Islet precursor cell (in vitro differentiated cells): ENCODE results near the gene TFPT.

Experiments
- DNase-seq: peaks from one replicate; pipeline ENCODE4 v3.0.0-alpha.2; 2018

Gene TFPT

DNA sequence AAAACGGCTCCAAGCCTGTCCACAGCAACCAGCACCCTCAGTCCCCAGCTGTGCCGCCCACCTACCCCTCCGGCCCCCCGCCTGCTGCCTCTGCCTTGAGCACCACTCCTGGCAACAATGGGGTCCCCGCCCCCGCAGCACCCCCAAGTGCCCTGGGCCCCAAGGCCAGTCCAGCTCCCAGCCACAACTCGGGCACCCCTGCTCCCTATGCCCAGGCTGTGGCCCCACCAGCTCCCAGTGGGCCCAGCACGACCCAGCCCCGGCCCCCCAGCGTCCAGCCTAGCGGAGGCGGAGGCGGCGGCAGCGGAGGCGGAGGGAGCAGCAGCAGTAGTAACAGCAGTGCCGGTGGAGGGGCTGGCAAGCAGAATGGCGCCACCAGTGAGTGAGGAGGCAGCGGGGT lies 32.7 kb upstream of the TFPT start:
- no peak for DNase-seq

DNA sequence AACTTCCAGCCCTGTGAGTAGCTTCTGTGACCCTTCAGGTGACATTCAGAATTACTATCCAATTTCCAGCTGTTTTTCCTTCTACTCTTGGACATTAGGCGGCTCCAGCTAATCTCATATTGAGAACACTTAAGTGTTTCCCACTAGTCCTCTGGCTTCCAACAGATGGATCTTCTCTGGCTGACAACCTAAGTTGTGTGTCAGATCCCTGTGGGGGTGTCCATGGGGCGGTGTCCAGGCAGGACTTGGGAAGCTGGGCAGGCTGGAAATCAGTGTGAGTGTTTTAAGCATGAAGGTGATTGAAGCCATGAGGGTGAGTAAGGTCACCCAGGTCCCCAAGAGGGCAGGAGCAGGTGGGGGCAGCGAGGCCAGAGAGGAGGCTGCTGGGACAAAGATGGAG lies 32.2 kb upstream of the TFPT start:
- DNase-seq, result no peak

- no peak for DNase-seq
These were observed 30.2 kb upstream of the TFPT start for GRCh38 chr19:54145541-54146158.

DNA sequence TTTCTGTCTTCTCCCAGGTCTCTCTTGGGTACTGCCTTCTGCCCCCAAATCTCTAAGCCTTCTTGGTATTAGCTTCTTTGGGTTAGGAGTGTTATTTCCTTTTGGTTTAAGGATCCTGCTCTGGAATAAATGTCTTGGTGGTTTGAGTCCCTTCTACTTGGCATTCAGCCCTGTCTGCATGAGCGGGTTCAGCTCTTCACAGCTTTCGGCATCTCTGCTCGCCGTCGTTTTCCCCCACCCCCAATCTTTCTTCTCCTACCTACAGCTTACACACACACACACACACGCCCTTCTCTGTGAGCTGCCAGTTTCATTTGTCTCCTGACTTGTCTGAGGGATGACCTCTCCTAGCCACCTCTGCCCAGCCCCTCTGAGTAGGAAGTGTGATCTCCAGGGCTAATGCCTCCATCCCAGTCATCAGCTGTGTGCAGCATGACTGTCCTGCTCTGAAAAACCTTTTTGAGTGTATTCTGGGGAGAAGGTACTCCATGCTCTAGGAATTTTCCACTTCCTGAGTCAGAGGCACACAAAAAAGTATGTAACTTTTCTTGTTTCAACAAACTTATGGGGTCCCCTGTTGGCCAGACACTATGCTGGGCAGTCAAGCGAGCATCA lies 26.8 kb upstream of the TFPT start:
- DNase-seq, result no peak

GRCh38 chr19:54141356-54141755 lies 25.9 kb upstream of the TFPT start:
- no peak for DNase-seq

GRCh38 chr19:54138489-54139256 lies 23.2 kb upstream of the TFPT start:
- DNase-seq, result no peak

DNA sequence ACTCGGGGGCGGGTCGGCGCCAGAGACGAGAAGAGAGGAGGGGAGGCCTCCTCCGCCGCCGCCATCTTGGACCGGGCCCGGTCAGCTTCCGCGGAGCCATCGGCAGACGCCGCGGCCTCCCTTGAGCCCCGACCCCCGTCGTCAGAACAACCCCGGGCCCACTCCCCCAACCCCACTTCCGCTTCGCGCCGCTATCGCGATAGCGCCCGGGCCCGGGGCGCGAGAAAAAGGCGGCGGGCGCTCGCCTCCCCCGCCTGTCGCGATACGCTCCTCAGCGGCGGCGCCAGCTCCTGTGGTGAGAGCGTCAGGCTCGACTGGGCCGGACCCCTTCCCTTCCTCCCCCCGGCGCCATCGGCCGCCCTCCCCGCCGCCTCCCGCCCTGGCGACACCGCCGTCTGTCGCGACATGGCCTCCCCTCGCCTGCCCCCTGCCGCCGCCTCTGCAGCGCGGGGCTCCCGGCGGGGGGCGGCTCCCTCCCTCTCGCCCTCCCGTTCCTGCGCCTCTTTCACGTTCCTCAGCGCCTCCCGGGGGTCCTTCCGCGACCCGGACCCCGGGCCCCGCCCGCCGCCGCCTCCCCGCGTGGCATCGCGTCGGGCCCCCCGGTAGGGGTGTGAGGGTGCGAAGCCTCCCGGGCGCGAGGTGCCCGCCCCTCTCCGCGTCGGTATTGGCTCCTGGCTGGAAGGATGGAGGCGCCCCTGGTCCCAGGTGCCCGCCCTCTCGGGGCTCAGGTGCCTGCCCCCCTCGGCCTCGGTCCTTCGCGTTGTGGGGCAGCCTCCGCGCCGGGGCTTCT lies 22.4 kb upstream of the TFPT start, which contains the start of gene CNOT3:
Gene CNOT3 (plus strand): TSS at position 64 of the 790 bp plus-strand sequence. CDS start 5,217 bp downstream, outside the sequence.
- no peak for DNase-seq

DNA sequence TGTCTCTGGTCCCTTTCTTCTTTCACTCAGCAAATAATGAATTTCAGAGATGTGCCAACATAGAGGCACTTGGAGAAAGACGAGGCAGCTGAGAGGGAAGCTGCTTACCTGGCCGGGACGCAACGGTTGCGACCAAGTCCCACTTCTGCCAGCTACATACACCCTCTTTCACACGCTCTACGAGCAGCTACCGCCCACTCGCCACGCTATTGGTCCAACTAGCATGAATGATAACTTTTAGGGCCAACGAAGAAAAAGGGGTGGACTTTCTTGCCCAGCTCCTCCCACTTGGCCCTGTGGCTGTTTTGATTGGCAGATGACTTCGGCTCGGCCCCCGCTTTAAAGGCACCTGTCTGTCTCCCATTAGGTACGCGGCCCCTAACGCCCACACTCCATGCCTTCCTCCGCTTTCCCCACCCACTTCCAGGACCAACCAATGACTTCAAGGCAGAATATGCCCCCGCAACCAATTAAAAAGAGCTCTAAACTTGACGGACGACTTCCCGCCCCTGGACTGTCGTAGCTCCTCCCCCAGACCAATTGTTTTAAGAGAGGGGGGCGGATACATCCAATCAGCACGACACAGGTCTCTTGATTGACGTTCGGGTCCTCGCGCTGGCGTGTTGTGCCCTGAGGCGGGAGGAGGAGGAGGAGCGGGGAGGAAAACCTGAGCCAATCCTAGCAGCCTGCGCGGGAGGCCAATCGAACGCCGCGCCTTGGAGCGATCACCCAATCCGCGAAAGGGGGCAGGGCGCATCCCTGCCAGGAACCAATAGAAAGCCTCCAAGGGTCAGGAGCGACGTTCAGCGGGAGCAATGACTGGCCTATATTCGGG lies 21.6 kb upstream of the TFPT start:
- DNase-seq, result peak; percentile 100

DNA sequence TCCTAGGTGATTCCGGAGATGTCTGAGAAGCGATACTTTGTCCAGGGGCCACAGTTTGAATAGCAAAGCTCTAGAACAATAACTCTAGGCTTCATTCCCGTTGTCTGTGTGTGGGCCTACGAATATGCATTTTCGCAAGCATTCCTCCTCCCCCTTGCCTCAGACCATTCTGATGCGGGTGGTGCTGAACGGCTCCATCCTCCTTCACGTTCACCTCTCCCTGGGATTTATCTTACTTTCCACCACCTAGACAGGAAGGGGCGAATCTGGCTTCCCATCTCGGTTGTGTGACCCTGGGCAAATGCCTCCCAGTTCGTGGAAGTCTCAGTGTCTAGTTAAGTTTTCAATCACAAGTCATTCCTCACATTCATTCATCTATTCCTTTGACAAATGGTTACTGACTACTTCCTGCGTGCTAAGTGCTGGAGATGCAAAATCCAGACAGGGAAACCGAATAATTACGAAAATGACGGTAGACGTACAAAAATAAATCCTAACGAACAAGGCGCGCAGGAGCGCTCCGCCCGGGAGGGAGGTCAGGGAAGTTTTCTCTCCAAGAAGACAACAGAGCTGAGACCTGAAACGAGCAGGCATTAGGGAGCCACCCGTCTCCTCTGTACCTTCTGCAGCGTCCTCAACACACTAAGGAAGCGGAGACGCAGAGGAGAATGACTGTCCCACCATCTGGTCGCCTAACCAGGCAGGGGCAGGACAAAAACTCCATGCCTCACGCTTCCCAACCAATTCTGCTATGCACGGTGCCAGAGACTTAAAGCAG lies 20.8 kb upstream of the TFPT start:
- DNase-seq, result no peak

DNA sequence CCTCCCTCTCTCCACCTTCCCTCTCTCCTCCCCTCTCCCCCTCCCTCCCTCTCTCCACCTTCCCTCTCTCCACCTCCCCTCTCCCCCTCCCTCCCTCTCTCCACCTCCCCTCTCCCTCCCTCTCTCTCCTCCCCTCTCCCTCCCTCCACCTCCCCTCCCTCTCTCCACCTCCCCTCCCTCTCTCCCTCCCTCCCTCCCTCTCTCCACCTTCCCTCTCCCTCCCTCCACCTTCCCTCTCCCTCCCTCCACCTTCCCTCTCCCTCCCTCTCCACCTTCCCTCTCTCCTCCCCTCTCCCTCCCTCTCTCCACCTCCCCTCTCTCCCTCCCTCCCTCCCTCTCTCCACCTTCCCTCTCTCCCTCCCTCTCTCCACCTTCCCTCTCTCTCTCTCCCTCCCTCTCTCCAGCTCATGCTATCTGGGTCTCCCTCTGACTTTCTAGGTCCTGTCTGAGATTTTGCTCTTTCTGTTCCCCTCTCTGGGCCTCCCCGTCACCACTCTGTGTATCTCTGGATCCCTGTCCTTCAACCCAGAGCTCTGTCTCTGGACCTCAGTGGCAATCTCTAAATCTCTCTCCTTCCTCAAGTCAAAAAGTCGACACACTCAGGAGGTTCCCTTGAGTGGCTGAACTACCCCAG lies 18.6 kb upstream of the TFPT start:
- DNase-seq, result no peak

GRCh38 chr19:54133312-54133956 lies 18.0 kb upstream of the TFPT start:
- DNase-seq, result peak; percentile 89

GRCh38 chr19:54129617-54129996 lies 14.2 kb upstream of the TFPT start:
- DNase-seq, result no peak

GRCh38 chr19:54128796-54129616 lies 13.5 kb upstream of the TFPT start:
- DNase-seq, result no peak

GRCh38 chr19:54128441-54128725 lies 12.9 kb upstream of the TFPT start:
- no peak for DNase-seq

DNA sequence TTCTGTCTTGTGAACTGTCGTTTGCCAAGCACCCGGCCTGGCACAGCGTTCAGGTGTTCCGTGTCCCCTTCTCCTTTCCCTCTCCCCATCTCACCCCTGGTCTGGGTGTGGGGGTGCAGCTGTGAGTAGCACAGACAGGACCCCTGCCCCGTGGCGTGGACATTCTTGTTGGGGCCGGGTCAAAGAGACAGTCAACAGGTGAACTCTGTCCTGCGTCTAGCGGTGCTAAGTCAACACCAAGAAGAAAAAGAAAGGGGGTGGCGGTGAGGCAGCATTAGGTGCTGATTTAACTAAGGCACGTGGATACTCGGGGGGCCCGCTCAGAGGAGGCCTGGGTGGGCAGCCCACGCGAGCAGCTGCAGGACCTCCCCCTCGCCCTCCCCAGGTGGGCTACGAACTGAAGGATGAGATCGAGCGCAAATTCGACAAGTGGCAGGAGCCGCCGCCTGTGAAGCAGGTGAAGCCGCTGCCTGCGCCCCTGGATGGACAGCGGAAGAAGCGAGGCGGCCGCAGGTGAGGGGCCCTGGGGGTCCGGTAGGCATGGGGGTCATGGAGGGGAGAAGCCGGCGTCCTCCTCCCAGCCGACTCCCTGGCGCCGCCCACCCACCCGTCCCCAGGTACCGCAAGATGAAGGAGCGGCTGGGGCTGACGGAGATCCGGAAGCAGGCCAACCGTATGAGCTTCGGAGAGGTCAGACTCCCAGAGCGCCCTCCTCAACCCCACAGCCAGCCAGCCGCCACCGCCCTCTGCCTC lies 12.4 kb upstream of the TFPT start:
- DNase-seq, result no peak

GRCh38 chr19:54125713-54126112 lies 10.3 kb upstream of the TFPT start:
- no peak for DNase-seq

- no peak for DNase-seq
These were observed 8.9 kb upstream of the TFPT start for GRCh38 chr19:54124393-54124792.

DNA sequence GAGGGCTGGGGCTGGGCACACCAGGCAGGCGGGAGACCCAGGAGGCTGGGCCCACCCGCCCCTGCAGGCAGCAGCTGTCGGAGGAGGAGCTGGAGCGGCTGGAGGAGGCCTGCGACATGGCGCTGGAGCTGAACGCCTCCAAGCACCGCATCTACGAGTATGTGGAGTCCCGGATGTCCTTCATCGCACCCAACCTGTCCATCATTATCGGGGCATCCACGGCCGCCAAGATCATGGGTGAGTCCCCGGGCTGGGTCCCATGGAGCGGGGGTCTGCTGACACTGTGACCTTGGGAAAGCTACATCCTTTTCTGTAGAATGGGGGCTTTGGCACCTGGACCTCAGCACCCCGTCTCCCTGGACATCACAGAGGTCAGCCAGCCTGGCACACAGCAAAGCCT lies 8.2 kb upstream of the TFPT start:
- DNase-seq, result no peak

DNA sequence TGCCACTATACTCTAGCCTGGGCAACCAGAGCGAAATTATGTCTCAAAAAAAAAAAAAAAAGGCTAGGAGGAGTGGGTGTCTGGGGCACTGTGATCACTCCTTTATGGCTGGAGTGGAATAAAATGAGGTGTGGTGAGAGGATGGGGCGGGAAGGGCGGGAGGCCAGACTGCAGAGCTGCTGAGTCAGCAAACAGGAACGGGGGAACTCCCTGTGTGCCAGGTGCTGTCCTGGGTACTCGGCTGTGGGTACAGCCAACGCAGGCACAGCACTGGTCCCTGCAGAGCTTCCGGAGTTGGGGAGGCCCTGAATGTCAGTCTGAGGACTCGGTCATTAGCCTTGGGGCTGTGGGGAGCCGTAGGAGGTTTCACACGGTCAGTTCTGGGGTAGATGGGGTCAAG lies 5.8 kb upstream of the TFPT start:
- DNase-seq, result no peak
